ENCODE measurements around the gene CRY2. TPM values are rescaled to one million over a fixed set of nuclear protein-coding genes. Genes with fewer than 3 reads are reported as not detected.

The CRY2 gene
- total RNA-seq, 1 donor from 2014 or later = 23.8 TPM

DNA sequence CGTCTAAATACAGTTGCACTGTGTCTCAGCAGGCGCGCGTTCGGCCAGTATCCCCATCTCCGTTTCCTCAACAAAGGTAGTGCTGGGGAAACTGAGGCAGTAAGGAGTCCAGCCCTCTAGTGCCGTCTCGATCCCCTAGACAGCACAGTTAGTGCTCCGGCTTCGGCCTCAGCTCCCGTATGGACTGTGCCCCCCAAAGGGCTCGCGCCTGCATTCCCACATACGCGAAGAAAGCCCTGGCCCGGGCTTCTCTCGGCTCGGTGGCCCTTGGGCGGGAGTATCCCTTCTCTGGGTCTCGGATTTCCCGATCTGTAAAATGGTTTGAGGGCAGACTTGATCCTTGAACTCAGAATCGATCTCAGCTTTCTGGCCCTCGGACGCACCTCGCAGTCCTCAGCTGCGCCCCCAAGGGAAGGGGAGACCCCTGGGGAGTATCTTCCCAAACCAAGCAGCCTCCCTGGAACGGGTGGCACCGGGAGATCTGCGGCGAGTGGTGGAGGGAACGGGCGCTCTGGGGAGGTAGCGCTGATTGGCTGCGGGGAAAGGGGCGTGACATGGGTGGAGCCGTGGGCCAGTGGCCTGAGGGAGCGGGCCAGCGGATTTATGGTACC, 71.2 kb downstream of the CRY2 start:
- DNase-seq (ENCODE audit: low read depth, low spot score) = peak; percentile 73

DNA sequence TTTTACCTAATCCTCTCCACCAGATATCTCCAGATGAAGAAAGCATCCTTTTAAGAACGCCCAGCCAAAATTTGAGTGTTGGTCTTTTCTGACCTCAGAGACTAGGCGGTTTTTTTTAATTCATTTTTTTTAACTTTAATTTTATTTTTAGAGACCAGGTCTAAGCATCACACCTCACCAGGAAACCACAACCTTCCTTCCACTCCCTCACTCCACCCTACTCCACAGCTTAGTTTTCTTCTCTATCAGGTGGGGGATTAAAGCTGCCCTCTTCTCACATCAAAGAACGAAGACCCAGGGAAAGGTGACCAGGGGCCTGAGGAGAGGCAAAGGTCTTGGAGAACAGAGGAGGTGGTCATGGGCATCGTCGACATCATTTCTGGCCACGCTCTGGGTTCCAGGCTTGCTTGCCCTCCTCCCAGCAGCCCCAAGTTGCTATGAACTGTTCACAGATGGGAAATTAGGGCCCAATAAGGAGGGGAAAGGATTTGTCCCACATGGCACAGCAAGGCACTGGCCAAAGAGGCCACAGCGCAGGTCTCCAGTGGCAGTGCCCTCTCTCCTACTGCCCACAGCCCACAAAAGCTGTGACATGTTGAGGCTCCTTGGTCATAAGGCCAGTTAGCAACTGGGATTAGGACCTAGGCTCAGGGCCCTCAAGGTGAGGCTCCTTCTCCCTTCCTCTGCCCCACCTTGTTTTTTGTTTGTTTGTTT, 71.8 kb downstream of the CRY2 start:
- H3K9me3 Mint-ChIP-seq = no peaks in the 10 kb centered on the region
- TF ChIP-seq CTCF (conservative IDR thresholded peaks at IDR 0.05) = no peak
- H3K4me1 Mint-ChIP-seq = peaks cover 26% of the 10 kb centered on the region
- H3K27me3 Mint-ChIP-seq (ENCODE audit: low read depth) = peaks cover 39% of the 10 kb centered on the region
- DNase-seq (ENCODE audit: low read depth, low spot score) = no peak
- H3K36me3 Mint-ChIP-seq (ENCODE audit: low read depth) = no peaks in the 10 kb centered on the region
- H3K27ac Mint-ChIP-seq (ENCODE audit: unreplicated experiment) = peak overlapping the region; percentile 96
- peak overlapping the region; percentile 96 for H3K4me3 Mint-ChIP-seq

More for the DNA sequence above, 71.2 kb downstream of the CRY2 start:
- Mint-ChIP-seq H3K27me3 (ENCODE audit: low read depth) (peaks cover 33% of the 10 kb centered on the region), H3K9me3 (no peaks in the 10 kb centered on the region), H3K4me3 (peak overlapping the region; percentile 96), H3K27ac (ENCODE audit: unreplicated experiment) (peak overlapping the region; percentile 96), H3K4me1 (peaks cover 24% of the 10 kb centered on the region), H3K36me3 (ENCODE audit: low read depth) (no peaks in the 10 kb centered on the region)
- no peak for TF ChIP-seq CTCF (conservative IDR thresholded peaks at IDR 0.05)

DNA sequence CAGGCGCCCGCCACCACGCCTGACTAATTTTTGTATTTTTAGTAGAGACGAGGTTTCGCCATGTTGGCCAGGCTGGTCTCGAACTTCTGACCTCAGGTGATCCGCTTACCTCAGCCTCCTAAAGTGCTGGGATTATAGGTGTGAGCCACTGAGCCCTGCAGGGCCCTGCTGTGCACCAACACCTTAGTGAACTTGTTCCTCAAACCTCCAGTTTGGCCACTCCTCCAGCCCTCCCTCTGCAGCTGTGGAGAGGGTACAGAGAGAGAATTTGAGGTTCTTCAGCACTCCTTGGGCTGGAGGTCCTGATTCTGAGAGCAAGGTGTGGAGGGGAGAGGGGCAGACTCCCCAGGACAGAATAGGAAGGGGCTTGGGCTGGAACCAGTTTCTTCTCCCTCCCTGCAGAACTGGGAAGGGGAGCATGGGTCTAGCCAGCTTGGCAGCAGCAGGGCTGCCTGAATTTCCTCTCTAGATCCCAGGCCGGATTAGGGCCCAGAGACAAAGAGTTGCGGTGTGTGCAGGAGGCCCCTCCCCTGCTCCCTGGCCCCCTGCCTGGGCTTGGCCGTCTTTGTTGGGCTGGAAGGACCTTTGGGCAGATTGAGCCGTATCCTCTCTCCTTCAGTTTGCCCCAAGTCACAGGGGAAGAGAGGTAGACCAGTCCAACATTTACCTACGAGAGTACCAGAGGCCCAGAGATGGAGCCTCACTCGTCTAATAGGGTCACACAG, 72.7 kb downstream of the CRY2 start:
- Mint-ChIP-seq H3K36me3 (ENCODE audit: low read depth) (no peaks in the 10 kb centered on the region), H3K27me3 (ENCODE audit: low read depth) (peaks cover 47% of the 10 kb centered on the region), H3K27ac (ENCODE audit: unreplicated experiment) (no peak overlapping the region), H3K9me3 (no peaks in the 10 kb centered on the region), H3K4me3 (peak overlapping the region; percentile 96), H3K4me1 (peaks cover 30% of the 10 kb centered on the region)
- TF ChIP-seq CTCF (conservative IDR thresholded peaks at IDR 0.05) = no peak
- no peak for DNase-seq (ENCODE audit: low read depth, low spot score)

- no peak for TF ChIP-seq CTCF (conservative IDR thresholded peaks at IDR 0.05)
These were observed 73.5 kb downstream of the CRY2 start for GRCh38 chr11:45920531-45921477.

More at GRCh38 chr11:45920531-45921477, 73.5 kb downstream of the CRY2 start:
- peaks cover 30% of the 10 kb centered on the region for H3K4me1 Mint-ChIP-seq
- H3K9me3 Mint-ChIP-seq = no peaks in the 10 kb centered on the region
- H3K36me3 Mint-ChIP-seq (ENCODE audit: low read depth) = no peaks in the 10 kb centered on the region
- H3K27ac Mint-ChIP-seq (ENCODE audit: unreplicated experiment) = no peak overlapping the region
- H3K27me3 Mint-ChIP-seq (ENCODE audit: low read depth) = peaks cover 56% of the 10 kb centered on the region
- peak overlapping the region; percentile 96 for H3K4me3 Mint-ChIP-seq
- DNase-seq (ENCODE audit: low read depth, low spot score) = no peak

Measured in neural crest cell (in vitro differentiated cells).